GM12891 (cell line): Measurements from ENCODE around the gene TMIGD2.
"Not testable (repeated sequence)": the region's sequence is repeated elsewhere in the genome, so short reads cannot be mapped to it uniquely, and the experiment has no call there.

Experiments
- POLR2A ChIP-seq: IDR thresholded peaks from 2 replicates; pipeline ENCODE4 v1.6.1; 2011; ENCODE audit warnings: low read depth, low read length, control low read depth
- POLR2AphosphoS5 ChIP-seq: IDR thresholded peaks from 2 replicates; pipeline ENCODE4 v1.6.1; 2011; ENCODE audit warnings: low read depth, low read length, control low read depth

DNA sequence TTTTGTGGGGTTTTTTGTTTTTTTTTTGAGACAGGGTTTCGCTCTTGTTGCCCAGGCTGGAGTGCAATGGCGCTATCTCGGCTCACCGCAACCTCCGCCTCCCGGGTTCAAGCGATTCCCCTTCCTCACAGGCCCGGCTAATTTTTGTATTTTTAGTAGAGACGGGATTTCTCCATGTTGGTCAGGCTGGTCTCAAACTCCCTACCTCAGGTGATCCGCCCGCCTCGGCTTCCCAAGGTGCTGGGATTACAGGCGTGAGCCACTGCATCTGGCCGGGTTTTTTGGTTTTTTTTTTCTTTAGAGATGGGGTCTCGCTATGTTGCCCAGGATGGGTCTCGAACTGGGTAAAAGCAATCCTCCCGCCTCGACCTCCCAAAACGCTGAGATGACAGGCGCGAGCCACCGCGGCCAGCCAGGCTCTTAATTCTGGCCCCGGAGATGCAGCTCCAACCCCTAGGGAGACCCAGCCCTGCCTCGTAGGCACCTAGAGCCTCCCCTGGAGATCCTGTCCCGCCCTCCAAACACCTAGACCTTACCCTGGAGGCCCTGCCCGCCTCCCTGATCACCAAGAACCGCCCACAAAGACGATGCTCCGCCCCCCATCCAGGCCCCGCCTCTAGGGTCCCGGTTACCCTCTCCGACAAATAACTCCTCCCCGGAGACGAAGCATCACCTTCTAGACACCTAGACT is 26.9 kb upstream of the TMIGD2 start:
- not testable (repeated sequence) for TF ChIP-seq POLR2A, POLR2AphosphoS5
